ENCODE results near the gene HSF2BP. TPM values are rescaled to one million over a fixed set of nuclear protein-coding genes. Genes with fewer than 3 reads are reported as not detected.

HSF2BP gene
- total RNA-seq, 4 donors from 2014 or later: 1.7 to 6.3 (median 1.9) TPM

- H3K36me3 ChIP-seq: no peaks in the 10 kb centered on the region
- no peak for DNase-seq (ENCODE audit: low spot score in 2 of 2)
- no peak overlapping the region for H3K27ac ChIP-seq
- TF ChIP-seq CTCF (IDR thresholded peaks at IDR 0.05): no peak
- no peak for TF ChIP-seq POLR2A (IDR thresholded peaks at IDR 0.05)
- TF ChIP-seq EP300 (IDR thresholded peaks at IDR 0.05): no peak
- H3K4me1 ChIP-seq: no peaks in the 10 kb centered on the region
- H3K27me3 ChIP-seq: no peaks in the 10 kb centered on the region
- 81 to 87% methylated on average over 3 of the region's 3 CpGs for WGBS, 2 donors
- no peak overlapping the region for H3K4me3 ChIP-seq
- no peaks in the 10 kb centered on the region for H3K9me3 ChIP-seq
Measured at GRCh38 chr21:43637530-43638158, 21.6 kb downstream of the HSF2BP start.

- H3K36me3 ChIP-seq: no peaks in the 10 kb centered on the region
- DNase-seq (ENCODE audit: low spot score in 2 of 2): no peak
- WGBS, 2 donors: 92% methylated on average over 7 of the region's 7 CpGs
- H3K4me1 ChIP-seq: no peaks in the 10 kb centered on the region
- no peak for TF ChIP-seq CTCF (IDR thresholded peaks at IDR 0.05)
- no peaks in the 10 kb centered on the region for H3K9me3 ChIP-seq
- no peak overlapping the region for H3K27ac ChIP-seq
- no peak overlapping the region for H3K4me3 ChIP-seq
- H3K27me3 ChIP-seq: no peaks in the 10 kb centered on the region
Measured at GRCh38 chr21:43635436-43635835, 23.9 kb downstream of the HSF2BP start.

- Histone ChIP-seq H3K36me3 (peaks cover 0 to 6% (median 0%) of the 10 kb centered on the region in 3 donors), H3K27me3 (no peaks in the 10 kb centered on the region), H3K4me3 (no peak overlapping the region), H3K4me1 (no peaks in the 10 kb centered on the region), H3K9me3 (no peaks in the 10 kb centered on the region), H3K27ac (no peak overlapping the region)
- 69 to 72% methylated on average over 5 of the region's 5 CpGs for WGBS, 2 donors
- no peak for DNase-seq (ENCODE audit: low spot score in 2 of 2)
- no peak for TF ChIP-seq POLR2A (IDR thresholded peaks at IDR 0.05)
Measured at GRCh38 chr21:43634618-43635017, 24.7 kb downstream of the HSF2BP start.

- Histone ChIP-seq H3K9me3 (peaks cover 0 to 12% (median 0%) of the 10 kb centered on the region in 4 donors), H3K4me1 (no peaks in the 10 kb centered on the region), H3K27me3 (no peaks in the 10 kb centered on the region), H3K27ac (no peak overlapping the region), H3K4me3 (no peak overlapping the region), H3K36me3 (peaks cover 0 to 22% (median 0%) of the 10 kb centered on the region in 3 donors)
- whole genome bisulfite sequencing, 2 donors: 73 to 75% methylated on average over 4 to 5 of the region's 5 CpGs
- DNase-seq (ENCODE audit: low spot score in 2 of 2): no peak
- no peak for TF ChIP-seq POLR2A (IDR thresholded peaks at IDR 0.05)
Measured at GRCh38 chr21:43632373-43632905, 26.8 kb downstream of the HSF2BP start.

- WGBS, 2 donors: 84 to 94% methylated on average over 14 of the region's 14 CpGs
- DNase-seq (ENCODE audit: low spot score in 2 of 2): no peak
- peaks cover 0 to 22% (median 0%) of the 10 kb centered on the region in 3 donors for H3K36me3 ChIP-seq
- H3K27ac ChIP-seq: no peak overlapping the region
- no peaks in the 10 kb centered on the region for H3K27me3 ChIP-seq
- H3K4me3 ChIP-seq: no peak overlapping the region
- H3K4me1 ChIP-seq: no peaks in the 10 kb centered on the region
- peaks cover 0 to 12% (median 0%) of the 10 kb centered on the region in 4 donors for H3K9me3 ChIP-seq
- TF ChIP-seq CTCF (IDR thresholded peaks at IDR 0.05) (no peak), EP300 (IDR thresholded peaks at IDR 0.05) (no peak), POLR2A (IDR thresholded peaks at IDR 0.05) (no peak)
Measured at GRCh38 chr21:43631411-43632107, 27.7 kb downstream of the HSF2BP start.

GRCh38 chr21:43627527-43627926 is 31.8 kb downstream of the HSF2BP start:
- no peak overlapping the region for H3K4me3 ChIP-seq
- TF ChIP-seq CTCF (IDR thresholded peaks at IDR 0.05): no peak
- no peak for TF ChIP-seq POLR2A (IDR thresholded peaks at IDR 0.05)
- no peak for TF ChIP-seq EP300 (IDR thresholded peaks at IDR 0.05)
- H3K27me3 ChIP-seq: no peaks in the 10 kb centered on the region
- peaks cover 0 to 12% (median 0%) of the 10 kb centered on the region in 4 donors for H3K9me3 ChIP-seq
- no peaks in the 10 kb centered on the region for H3K4me1 ChIP-seq
- DNase-seq (ENCODE audit: low spot score in 2 of 2): no peak
- H3K27ac ChIP-seq: no peak overlapping the region
- 88 to 89% methylated on average over 2 of the region's 2 CpGs for WGBS, 2 donors
- peaks cover 0 to 22% (median 0%) of the 10 kb centered on the region in 3 donors for H3K36me3 ChIP-seq

Data from tibial nerve (tissue), 4 donors.